ENCODE data around the gene ZNF674.

The ZNF674 gene

DNA sequence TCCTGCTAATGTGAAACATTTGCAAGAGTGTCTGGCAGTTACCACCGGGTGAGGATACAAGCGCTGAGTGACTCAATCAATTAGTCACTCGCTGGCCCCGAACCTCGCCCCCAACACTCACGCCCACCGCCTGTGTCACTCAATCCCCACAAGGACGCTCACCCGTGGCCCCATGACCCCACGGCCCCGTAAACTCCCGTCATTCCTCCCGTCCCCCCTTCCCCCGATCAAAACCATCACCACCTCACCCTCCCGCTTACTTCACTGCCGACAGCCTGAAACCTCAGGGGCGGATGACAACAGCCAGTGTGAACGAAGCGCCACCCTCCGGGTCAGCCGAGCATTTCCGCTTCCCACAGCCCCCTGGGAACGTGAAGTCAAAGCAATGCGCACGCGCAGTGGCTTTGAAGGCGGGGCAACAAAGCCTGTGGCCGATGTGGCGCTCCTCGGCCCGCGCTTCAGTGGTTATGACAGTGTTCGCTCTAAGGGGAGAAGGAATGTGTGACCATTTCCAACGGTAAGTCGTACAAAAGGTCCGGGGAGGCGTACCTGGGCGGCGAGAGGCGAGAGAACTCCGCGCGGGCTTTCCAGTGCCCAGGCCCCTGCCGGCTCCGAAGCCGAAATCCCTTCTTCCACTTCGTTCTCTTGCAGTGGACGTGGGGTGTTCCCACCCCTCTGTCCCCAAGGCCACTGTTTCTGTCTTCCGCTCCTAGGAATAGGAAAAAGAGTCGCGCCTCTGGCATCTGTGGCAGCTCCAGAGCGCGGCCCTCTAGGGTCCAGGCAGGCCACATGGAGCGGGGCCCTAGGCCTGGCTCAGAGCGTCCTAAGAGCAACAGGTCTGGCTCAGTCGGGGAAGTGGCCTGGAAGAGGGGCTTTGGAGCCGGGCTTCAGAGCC is at the start of gene ZNF674:
TSS of gene ZNF674 (minus strand) at position 311 of the 895 bp plus-strand sequence. CDS start 3,334 bp downstream, outside the sequence.
- Histone ChIP-seq H3K4me3 (ENCODE audit: low read length) (peak within 1 kb of the TSS; percentile 99), H3K36me3 (replicated peaks; ENCODE audit: low read depth, low read length) (peaks cover 16% of the 10 kb centered on the region), H3K4me2 (ENCODE audit: low read length) (peak within 1 kb of the TSS; percentile 93), H3K9me3 (ENCODE audit: insufficient read depth, low read length) (no peaks in the 10 kb centered on the region), H3K27ac (ENCODE audit: low read length) (peak within 1 kb of the TSS; percentile 71), H3K79me2 (ENCODE audit: low read length) (peaks cover 30% of the 10 kb centered on the region), H4K20me1 (ENCODE audit: insufficient read depth, low read length) (peaks cover 13% of the 10 kb centered on the region), H3K9ac (ENCODE audit: low read length) (peak within 1 kb of the TSS; percentile 98), H3K4me1 (ENCODE audit: low read length) (peaks cover 17% of the 10 kb centered on the region), H3K27me3 (ENCODE audit: low read depth, low read length) (no peaks in the 10 kb centered on the region), H2AFZ (ENCODE audit: low read depth, low read length) (peak within 1 kb of the TSS; percentile 57; the same call in 1 of the 2 replicates)
- no peak for TF ChIP-seq EZH2phosphoT487 (IDR thresholded peaks at IDR 0.05; ENCODE audit: low read depth)
- TF ChIP-seq, protein P1, sequence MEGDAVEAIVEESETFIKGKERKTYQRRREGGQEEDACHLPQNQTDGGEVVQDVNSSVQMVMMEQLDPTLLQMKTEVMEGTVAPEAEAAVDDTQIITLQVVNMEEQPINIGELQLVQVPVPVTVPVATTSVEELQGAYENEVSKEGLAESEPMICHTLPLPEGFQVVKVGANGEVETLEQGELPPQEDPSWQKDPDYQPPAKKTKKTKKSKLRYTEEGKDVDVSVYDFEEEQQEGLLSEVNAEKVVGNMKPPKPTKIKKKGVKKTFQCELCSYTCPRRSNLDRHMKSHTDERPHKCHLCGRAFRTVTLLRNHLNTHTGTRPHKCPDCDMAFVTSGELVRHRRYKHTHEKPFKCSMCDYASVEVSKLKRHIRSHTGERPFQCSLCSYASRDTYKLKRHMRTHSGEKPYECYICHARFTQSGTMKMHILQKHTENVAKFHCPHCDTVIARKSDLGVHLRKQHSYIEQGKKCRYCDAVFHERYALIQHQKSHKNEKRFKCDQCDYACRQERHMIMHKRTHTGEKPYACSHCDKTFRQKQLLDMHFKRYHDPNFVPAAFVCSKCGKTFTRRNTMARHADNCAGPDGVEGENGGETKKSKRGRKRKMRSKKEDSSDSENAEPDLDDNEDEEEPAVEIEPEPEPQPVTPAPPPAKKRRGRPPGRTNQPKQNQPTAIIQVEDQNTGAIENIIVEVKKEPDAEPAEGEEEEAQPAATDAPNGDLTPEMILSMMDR (IDR thresholded peaks at IDR 0.05; ENCODE audit: low read depth, low read length), result peak; percentile 41

DNA sequence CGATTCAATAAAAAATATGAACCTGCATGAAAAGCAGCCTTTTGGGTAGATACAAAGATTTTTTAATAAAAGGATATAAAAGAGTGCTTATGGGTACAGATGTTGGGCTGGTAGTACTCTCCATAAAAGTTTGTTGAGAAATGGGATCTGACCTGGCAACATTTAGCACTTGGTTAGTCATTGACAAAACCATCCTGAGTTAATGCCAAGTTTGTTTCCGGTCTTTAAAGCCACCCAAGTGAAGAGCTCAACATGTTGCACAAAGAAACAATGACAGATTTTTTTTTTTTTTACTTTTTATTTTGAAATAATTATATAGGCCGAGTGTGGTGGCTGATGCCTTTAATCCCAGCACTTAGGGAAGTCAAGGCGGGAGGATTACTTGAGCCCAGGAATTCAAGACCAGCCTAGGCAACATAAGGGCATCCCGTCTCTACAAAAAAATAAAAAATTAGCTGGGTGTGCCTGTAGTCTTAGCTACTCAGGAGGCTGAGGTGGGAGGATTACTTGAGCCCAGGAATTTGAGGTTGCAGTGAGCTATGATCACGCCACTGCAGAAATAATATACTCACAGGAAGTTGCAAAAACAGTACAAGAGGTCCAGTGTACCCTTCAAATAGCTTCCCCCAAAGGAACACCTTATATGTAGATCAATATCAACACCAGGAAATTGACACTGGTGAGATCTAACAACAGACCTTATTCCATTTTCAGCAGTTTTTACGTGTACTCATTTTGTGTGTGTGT is 44.9 kb upstream of the ZNF674 start:
- peaks cover 36% of the 10 kb centered on the region for H3K4me1 ChIP-seq (ENCODE audit: low read length)
- no peak overlapping the region for H2AFZ ChIP-seq (ENCODE audit: low read depth, low read length)
- no peak for TF ChIP-seq EZH2phosphoT487 (IDR thresholded peaks at IDR 0.05; ENCODE audit: low read depth)
- TF ChIP-seq, protein P1 (IDR thresholded peaks at IDR 0.05; ENCODE audit: low read depth, low read length), result no peak
- no peak overlapping the region for H3K4me3 ChIP-seq (ENCODE audit: low read length)
- no peak overlapping the region for H3K4me2 ChIP-seq (ENCODE audit: low read length)
- H4K20me1 ChIP-seq (ENCODE audit: insufficient read depth, low read length), result no peaks in the 10 kb centered on the region
- no peaks in the 10 kb centered on the region for H3K9me3 ChIP-seq (ENCODE audit: insufficient read depth, low read length)
- H3K27ac ChIP-seq (ENCODE audit: low read length), result no peak overlapping the region
- H3K79me2 ChIP-seq (ENCODE audit: low read length), result 0 out of 2 replicates have a peak, but pooled peaks cover 4% of the 10 kb centered on the region
- H3K27me3 ChIP-seq (ENCODE audit: low read depth, low read length), result no peaks in the 10 kb centered on the region
- H3K9ac ChIP-seq (ENCODE audit: low read length), result no peak overlapping the region
- no peaks in the 10 kb centered on the region for H3K36me3 ChIP-seq (replicated peaks; ENCODE audit: low read depth, low read length)

DNA sequence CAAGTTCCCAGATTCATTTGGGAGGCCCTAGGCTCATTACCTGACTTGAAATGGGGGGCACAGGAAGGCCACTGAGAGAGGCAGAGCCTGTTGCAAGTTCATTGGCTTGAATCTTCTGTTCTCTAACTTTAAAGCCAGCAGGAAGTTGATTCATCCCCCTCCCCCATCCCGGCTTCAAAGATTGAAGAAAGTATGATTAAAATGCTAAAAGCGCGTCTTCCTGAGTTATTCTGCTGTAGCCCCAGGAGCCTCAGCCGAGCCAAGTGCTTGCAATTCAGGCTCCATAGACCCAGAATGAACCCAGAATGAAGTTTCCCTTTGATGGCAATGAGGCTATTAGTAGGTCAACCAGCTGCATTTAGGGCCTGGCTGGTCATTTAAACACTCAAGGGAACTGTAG is 43.0 kb upstream of the ZNF674 start:
- Histone ChIP-seq H3K9ac (ENCODE audit: low read length) (peak overlapping the region; percentile 44; the same call in 1 of the 2 replicates), H4K20me1 (ENCODE audit: insufficient read depth, low read length) (no peaks in the 10 kb centered on the region), H3K36me3 (replicated peaks; ENCODE audit: low read depth, low read length) (no peaks in the 10 kb centered on the region), H2AFZ (ENCODE audit: low read depth, low read length) (peak overlapping the region; percentile 28; the same call in 1 of the 2 replicates), H3K4me3 (ENCODE audit: low read length) (peak overlapping the region; percentile 58), H3K9me3 (ENCODE audit: insufficient read depth, low read length) (no peaks in the 10 kb centered on the region), H3K4me1 (ENCODE audit: low read length) (peaks cover 43% of the 10 kb centered on the region), H3K27me3 (ENCODE audit: low read depth, low read length) (no peaks in the 10 kb centered on the region), H3K79me2 (ENCODE audit: low read length) (0 out of 2 replicates have a peak, but pooled peaks cover 4% of the 10 kb centered on the region), H3K4me2 (ENCODE audit: low read length) (peak overlapping the region; percentile 96), H3K27ac (ENCODE audit: low read length) (peak overlapping the region; percentile 49; the same call in 1 of the 2 replicates)
- TF ChIP-seq, protein P1 (IDR thresholded peaks at IDR 0.05; ENCODE audit: low read depth, low read length), result no peak
- TF ChIP-seq EZH2phosphoT487 (IDR thresholded peaks at IDR 0.05; ENCODE audit: low read depth), result no peak
